ENCODE data around the gene SH3TC2.

SH3TC2 gene

DNA sequence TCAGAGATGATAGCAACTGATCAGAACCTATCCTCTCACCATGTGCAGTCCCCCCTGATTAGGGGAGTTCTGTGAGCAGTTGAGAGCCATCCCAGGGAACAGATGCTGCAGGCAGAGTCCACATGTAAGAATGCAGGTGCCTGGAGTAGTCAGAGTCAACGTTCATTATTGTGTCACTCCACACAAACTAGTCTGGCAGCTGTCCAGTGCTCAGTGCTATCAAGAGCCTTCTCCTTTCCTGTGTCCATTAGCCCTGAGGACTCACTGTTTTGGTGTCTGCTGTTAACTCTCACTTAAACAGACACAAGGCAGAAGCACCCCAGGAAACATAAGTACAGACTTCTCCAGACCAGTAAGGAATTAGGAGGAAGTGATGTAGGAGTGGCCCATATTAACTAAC, 2.5 kb downstream of the SH3TC2 start:
- DNase-seq (ENCODE audit: low read depth in 2 of 2) = no peak

DNA sequence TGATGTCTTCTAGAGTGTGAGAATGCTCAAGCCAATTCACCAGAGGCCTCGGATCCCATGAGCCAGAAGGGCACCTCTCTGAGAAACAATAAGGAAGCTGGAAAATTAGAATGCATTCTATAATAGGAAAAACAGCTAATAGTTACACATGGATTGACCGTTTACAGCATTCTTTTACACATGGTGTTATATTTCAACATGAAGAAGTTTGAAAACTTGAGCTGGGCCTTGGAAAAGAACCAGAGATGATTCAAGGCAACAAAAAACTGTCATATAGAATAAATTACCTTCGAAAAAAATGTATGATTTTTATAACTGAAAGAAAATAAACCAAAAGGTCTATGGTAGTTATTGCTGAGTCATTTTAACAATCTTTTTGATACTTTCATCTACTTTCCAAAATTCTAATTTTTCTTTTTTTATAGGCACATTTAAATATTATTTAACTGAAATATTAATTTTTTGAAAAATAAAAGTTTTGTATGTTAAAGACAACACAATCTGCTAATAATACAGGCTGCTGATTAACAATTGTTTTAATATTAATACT, 6.2 kb downstream of the SH3TC2 start:
- DNase-seq (ENCODE audit: low read depth in 2 of 2) = peak; percentile 33 to 34

DNA sequence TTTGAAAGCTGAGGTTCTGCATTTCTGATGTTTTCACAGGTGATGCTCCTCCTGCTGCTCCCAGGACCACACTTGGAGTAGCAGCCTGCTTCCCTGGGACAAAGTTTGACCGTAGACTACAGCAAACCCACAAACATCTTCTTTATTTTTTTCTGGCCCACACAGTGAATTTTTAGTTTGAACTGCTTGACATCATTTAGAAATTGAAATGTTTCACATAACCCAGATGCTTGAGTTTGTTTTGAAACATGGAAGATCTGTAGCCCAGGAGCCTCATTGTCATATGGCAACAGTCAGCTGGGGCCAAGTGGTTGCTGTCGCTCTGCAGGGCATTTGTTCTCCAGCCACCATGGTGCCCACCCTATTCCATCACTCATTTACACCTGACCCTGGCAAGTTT, 8.4 kb downstream of the SH3TC2 start:
- no peak for DNase-seq (ENCODE audit: low read depth in 2 of 2)

DNA sequence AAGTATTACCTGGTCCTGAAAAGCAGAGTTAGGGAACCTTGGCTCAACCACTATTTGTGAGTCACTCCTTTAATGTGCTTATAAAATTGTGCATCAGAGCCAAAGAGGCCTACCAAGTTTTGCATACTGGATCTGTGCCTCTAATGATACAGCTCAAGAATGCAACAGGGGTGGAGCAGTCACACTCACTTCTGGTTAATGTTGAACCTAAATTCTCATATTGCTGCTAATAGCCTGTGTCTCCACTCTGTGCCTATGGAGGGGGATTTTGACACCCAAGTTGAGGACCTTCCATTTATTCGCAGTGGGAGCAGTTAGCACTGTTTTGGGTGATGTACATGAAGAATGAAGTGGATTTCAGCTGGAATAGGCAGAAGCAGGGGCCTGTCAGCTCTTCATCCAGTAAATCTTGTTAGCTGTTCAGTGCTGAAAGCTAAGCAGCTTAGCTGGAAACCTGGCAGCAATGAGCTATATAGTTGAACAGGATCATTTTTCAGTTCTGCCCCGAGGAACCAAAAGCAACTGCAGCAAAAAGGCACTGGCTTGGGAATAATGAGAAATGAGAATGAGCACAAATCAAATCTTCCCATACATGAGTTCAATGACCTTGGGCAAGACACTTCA, 9.7 kb downstream of the SH3TC2 start:
- peak; percentile 39 to 43 for DNase-seq (ENCODE audit: low read depth in 2 of 2)

DNA sequence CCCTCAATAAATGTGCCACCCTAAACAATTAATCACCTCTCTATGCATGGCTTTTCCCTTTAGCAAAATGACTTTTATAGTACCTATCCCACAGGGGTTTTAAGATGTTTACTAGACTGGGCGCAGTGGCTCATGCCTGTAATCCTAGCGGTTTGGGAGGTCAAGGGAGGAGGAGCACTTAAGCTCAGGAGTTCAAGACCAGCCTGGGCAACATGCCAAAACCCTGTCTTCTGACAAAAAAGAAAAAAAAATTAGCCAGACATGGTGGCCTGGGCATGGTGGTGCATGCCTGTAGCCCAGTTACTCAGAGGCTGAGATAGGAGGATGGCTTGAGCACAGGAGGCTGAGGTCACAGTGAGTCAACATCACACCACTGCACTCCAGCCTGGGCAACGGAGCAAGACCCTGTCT, 13.5 kb downstream of the SH3TC2 start:
- DNase-seq (ENCODE audit: low read depth in 2 of 2) = no peak

DNA sequence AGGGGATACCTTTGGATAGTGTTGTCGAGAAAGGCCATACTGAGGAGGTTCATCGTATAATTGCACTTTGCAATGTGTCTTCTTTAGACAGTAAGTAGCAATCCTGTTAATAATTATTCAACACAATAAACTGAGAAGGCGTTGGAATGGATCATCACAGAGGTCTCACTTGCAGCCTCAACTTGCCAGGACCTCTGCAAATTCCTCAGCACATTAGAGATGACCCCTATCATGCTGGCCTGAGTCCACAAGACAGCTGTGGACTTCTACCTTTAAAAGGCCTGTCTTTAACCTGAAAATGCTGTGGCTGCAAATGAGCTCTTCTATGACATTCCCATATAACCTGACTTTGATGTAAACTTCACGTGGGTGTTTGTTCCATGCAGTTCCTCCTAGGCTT, 14.1 kb downstream of the SH3TC2 start:
- DNase-seq (ENCODE audit: low read depth in 2 of 2) = no peak

DNA sequence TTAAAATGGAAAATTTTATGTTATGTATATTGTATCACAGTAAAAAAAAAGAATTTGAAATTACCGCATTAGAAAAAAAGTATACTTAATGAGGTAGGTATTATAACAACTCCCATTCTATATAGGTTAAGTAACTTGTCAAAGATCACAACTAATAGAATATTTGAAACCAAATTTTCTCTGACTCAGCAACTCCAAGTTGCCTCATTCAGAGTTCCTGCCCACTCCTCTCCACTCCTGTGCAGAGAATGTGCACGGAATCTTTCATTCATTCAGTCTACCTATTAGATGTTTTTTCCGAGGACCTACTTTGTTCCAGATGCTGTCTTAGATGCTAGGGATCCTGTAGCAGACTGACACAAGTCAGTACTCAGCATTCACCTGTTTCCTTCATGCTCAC, 15.4 kb downstream of the SH3TC2 start:
- DNase-seq (ENCODE audit: low read depth in 2 of 2) = no peak

DNA sequence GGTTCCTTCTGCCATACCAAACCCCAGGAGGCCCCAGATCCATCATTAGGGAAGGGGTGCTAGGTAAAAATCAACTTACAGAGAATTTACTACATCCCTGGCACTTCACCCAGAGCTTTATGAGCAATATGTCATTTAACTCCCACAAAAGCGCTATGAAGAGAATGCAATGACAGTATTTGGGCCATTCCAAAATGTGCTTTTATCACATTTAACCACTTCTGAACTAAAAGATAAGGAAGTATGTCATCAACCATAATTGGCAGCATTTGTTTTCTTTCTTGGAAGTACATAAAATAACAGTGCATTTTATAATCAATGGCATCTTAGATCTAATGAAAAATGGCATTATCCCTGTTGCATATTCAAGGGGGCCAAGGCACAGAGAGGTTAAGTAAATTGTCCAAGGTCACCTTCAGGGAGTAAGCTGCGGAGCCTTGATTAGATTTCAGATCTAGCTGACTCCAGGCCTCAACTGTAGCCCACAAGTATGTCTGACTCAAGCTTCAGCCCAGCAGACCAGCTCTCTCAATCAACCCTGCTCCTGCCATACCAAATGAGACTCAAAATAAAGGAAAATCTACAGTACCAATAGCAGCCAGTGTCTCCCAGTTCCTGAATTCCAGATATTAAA, 16.5 kb downstream of the SH3TC2 start:
- no peak for DNase-seq (ENCODE audit: low read depth in 2 of 2)

DNA sequence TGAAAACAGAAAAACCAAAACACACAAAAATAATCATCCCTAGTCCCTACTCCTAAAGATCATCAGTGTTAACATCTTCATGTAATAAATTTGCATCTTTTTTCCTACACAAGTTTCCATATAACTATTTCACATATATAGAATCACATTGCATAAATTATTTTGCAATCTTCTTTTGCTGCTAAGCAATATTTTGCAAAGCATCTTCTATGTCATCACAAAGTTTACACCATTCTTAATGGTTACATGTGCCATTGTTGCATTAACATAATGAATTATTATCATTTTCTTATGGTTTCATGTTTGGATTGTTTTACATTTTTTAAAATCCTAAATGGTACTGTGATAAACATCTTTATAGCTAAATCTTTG, 17.8 kb downstream of the SH3TC2 start:
- no peak for DNase-seq (ENCODE audit: low read depth in 2 of 2)

DNA sequence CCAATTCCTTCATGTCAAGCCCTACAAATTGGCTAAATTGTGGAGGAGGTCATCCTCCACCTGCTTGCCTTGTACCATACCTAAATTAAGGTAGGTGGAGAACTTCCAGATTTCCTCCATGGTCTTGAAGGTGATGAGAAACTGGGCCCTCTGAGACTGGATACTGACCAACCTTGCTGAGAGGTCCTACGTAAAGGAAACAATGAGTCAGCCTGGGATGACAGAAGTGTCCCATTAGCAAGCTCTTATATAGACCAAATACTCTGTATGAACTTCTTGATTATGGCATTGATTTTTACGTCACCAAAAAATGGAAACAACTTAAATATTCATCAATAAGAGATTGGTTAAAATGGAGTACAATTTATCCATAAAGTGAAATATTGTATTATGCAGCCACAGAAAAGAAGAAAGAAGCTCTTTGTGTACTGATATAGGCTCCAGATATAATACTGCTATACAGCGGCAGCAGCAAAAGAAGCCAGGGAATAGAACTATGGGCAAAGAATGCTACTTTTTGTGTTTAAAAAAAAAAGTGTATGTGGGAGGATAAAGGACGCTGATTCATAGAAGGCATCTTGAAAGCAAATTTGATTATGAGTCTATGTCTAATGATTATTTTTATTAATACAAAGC, 18.3 kb downstream of the SH3TC2 start:
- DNase-seq (ENCODE audit: low read depth in 2 of 2) = no peak

DNA sequence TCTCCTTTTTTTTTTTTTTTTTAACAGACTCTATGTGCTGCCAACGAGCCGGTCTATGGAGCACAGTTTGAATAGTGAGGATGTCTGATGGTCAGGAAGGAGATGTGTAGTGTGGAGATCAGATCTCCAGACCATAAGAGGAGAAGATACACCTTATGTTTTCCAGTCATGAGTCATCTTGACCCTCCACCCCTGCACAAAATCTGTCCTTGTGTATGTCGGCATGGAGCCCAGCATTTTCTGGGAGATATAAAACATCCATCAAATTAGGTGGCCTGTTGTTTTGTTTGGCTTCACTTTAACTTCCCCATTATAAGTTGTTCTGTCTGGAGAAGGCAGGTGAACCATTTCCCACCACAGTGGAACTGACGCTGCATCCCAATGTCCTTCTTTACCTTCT, 19.2 kb downstream of the SH3TC2 start:
- no peak for DNase-seq (ENCODE audit: low read depth in 2 of 2)

DNA sequence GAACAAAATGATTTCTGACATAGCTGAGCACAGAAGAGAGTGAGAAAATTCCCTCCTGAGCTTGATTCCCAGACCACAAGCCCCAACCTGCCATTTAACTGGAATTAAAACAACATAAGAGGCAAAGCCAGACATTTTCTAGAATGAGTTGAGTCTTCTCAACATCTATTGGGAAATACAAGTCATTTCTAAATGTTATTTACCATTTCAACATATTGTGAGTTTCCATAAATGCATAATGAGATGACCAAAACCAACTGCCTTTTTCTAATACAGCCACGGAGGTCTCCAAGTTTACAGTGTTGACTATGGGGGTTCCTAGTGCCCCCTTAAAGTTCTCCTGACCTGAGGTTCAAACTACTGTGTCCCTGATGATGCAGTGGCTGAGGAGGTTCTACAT, 20.0 kb downstream of the SH3TC2 start:
- DNase-seq (ENCODE audit: low read depth in 2 of 2) = no peak

DNA sequence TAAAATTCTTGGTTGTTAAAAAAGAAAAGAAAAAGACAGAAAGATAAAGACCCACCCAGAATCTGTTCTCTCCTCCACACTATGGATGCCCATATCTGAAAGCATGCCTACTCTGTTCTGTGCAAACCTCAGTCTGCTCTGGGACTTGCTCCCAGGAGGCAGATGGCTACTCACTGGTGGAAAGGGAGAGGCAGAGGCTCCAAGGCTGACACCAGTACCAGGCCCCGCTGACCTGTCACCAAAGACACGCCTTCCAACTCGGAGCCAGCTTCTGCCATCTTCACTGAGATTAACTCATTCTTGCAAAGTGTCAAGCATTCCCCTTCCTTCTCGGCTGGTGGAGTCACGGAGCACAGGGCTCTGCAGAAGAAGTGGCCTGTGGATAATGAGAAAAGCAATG, 21.6 kb downstream of the SH3TC2 start:
- DNase-seq (ENCODE audit: low read depth in 2 of 2) = no peak

DNA sequence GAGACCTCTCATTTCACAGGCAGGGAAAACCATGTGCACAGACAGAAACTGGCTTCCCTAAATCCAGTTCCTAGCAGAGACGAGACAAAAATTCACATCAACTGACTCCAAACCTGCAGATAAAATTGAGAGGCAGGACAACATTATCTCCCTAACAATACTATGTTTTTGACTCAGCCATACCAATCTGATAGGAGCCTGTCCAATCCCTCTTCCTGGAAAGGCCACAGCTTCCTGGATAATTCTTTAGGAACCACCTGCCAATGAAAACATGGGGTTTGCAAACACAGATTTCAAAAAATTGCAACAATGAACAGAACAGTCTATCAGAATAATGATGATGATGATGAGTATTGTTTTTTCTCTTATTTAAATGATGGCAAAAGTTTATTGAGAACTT, 22.4 kb downstream of the SH3TC2 start:
- no peak for DNase-seq (ENCODE audit: low read depth in 2 of 2)

DNA sequence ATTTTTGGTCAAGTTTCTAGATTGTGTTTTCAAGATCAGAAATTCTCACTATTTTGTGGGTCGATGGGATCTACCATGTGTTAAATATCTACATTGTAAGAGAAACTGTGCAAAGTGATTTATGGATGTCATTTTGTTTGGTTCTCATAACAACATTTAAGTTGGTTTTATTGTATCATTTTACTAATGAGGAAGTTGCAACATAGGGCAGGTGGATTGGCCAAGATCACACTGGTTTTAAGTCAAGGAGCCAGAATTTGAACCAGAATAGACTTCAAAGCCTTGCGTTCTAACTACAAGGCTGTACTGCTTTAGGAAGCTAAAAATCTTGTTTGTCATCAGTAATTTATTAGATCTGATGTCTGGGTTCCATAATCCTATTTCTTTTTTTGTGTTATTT, 23.4 kb downstream of the SH3TC2 start:
- DNase-seq (ENCODE audit: low read depth in 2 of 2) = no peak

DNA sequence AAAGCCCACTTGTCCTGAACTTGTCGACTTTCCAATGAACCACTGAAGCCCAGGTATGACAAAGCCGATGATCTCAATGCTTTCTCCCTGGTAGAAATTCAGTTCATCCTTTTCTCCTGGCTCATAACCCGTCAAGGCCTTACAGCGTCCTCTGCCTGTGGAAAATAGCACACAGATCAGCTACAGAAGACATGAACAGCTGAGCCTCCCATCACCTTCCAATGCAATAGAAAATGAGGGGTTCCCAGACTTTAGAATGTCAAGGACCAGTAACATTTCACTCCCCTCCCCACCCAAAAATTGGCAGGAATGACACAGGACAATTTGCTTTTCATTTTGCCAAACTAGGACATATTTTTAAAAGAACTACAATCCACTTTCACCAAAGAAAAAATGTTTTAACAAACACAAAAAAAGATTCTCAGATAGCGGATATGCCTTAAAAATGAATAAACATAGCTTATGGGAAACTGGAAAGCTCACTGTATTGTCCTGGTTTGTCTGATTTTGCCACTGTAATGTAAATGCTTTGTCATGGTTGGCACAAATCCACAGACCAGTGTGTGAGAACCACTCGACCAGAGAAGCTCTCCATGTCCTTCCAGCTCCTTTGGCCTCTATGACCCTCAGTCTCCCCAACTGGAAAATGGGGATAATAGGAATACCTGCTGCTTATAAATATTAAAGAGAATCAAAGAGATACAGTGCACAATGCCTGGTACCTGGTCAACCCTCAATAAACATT, 24.4 kb downstream of the SH3TC2 start:
- DNase-seq (ENCODE audit: low read depth in 2 of 2) = no peak

DNA sequence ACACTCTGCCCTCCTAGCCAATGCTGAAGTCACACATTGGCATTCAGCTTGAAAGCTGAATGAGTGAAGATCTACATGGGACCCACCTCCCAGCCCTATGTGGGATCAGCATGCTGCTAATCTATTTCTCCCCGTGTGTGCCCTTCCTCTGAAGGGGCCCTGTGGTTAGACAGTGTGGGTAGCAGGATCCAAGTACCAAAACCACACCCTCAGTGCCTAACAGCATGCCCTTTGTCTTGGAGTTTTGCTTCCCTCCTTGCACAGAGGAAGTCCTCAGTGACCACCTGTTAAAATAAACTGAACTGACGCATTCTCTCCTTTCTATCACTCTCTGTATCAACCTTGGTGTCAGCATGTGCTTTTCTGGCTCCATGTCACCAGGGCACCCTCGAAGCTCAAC, 25.0 kb downstream of the SH3TC2 start:
- no peak for DNase-seq (ENCODE audit: low read depth in 2 of 2)

DNA sequence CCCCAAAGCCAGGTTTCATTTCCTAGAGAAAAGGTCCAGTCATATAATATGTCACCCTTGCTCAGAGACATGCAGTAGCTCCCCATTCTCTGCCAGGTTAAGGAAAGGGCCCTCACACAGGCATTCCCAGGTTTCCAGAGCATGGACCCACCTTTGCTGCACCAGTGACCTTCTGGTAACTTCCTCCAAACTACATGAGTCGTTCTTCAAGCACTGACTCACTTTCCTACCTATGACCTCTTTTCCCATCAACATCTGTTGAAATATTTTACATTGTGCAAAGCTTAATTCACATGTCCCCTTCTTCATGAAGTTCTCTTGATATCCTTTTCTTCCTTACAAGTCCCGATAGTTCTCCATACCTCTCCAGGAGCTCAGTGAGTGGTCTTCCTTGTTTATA, 25.9 kb downstream of the SH3TC2 start:
- DNase-seq (ENCODE audit: low read depth in 2 of 2) = no peak

DNA sequence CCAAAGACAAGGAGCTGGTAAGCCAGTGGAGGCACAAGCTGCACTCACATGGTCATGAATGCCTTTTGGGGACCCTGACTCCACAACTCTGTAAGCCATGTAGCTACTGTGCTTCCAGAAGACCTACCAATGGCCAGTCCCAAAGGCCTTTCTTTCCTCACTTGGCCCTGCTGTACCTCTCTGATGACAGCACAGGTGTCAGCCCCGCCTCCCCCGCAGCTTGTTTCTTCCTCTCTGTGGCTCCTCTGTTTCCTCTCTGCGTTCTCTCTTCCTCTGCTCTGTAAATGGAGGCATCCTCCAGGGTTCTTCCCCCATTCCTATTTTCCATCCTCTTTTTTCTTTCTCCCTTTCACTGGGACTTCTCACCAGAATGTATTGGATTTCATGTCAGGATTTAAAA, 26.7 kb downstream of the SH3TC2 start:
- DNase-seq (ENCODE audit: low read depth in 2 of 2) = no peak

DNA sequence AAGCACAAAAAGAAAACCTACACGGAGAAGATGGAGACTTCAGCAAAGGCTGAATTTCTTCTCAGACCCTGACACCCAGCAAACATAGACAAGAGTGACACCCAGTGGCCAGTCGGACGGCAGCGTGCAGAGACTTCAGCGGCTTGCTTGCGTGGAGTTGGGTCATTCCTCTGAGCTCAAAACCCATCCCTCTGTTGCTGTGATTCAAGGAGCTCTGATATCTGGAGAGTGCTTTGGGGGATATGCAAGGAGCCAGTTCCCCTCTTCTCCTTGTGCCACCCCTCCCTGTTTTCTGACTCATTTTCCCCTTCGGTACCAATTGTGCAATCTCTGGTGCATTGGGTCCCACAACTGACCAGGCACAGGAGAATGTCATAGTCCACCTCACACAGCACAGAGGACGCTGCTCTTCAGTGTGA, 27.5 kb downstream of the SH3TC2 start:
- DNase-seq (ENCODE audit: low read depth in 2 of 2) = peak; percentile 54 to 55

DNA sequence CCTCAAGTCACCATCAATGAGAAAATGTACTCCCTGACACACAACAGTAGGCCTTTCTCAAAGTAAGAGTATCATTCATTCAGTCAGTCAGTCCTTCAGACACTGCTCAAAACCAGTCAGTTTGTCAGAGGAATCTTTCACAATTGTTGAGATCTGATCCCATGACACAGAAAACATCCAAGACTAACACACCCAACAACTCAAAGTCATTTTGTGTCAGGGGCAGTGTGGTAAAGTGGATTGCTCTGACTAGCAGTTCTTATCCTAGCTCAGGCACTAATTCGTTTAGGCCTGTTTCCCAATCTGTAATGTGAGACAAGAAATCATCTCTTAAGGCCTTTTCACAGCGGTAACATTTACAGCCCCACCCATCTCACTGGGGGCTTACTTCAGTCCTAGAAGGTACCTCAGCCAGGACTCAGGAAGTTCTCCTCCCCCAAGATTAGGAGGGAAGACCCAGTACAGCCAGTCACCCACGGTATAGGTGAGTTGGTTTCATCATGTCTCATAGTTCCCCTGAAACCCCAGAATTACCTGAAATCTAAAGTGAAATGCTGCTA, 31.9 kb downstream of the SH3TC2 start:
- DNase-seq (ENCODE audit: low read depth in 2 of 2) = no peak

DNA sequence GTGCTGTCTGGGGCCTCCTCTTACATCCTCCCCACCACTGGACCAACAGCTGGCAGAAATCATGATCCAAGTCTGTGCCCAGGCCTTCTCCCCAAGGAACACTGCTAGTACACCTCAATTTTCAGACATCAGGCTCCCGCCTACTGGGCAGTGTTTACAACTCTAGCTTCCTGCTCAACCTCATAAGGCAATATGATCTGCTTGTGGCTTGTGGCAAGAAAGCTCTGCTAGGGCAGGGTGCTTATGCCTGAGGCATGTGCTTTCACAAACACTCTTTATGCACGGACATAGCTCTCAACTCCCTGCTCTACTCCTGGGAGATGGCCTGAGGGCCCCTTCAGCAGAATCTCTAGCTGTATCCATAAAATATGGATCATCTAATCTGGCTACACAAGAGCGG, 32.5 kb downstream of the SH3TC2 start:
- no peak for DNase-seq (ENCODE audit: low read depth in 2 of 2)

Measured in fibroblast of skin of left quadriceps (primary cell).